ENCODE measurements around the gene TBXAS1. TPM values are rescaled to one million over a fixed set of nuclear protein-coding genes. Genes with fewer than 3 reads are reported as not detected.

Gene TBXAS1
- total RNA-seq, 2 experiments from 2014 or later = 0.86 TPM; not detected in 1

GRCh38 chr7:139917851-139918250 lies 88.8 kb downstream of the TBXAS1 start:
- intact Hi-C loops (cut with micrococcal nuclease; ENCODE audit: unreplicated experiment) = loop anchor here (1.0 to 10.0 kb wide), 4 partner anchors 73 to 757 kb away; partner anchors contain the start of gene ADCK2
- no TSS peak for BruUV-seq (replicated peaks)
- no peak for DNase-seq (ENCODE audit: low spot score)
- H3K4me3 ChIP-seq (ENCODE audit: low read depth, low read length, poor library complexity, severe bottlenecking) = peak overlapping the region; percentile 60
- CTCF ChIA-PET (ENCODE audit: unreplicated experiment) = no interaction called here
- H3K27ac ChIP-seq (ENCODE audit: low read depth, low read length, poor library complexity, severe bottlenecking) = peak overlapping the region; percentile 97
- H3K9me3 ChIP-seq (ENCODE audit: low read length) = no peaks in the 10 kb centered on the region
- POLR2A ChIA-PET = interaction anchor here (0.7 to 4.3 kb wide), 6 partner anchors 14 to 169 kb away, joined by 3 to 22 read pairs (median 3); no protein-coding TSS in a partner anchor
- TF ChIP-seq EZH2phosphoT487 (IDR thresholded peaks at IDR 0.05; ENCODE audit: borderline replicate concordance, low read depth, low read length) = no peak
- TF ChIP-seq CTCF (conservative IDR thresholded peaks at IDR 0.05; ENCODE audit: low read length) = no peak
- no peaks in the 10 kb centered on the region for H4K20me1 ChIP-seq (ENCODE audit: insufficient read depth, low read length)
- H3K4me2 ChIP-seq (ENCODE audit: low read length) = peak overlapping the region; percentile 81
- H3K4me1 ChIP-seq (ENCODE audit: insufficient read depth, low read length, poor library complexity, severe bottlenecking) = peaks cover 74% of the 10 kb centered on the region
- H3K9me2 ChIP-seq (ENCODE audit: insufficient read depth, low read length) = no peaks in the 10 kb centered on the region
- H3K79me2 ChIP-seq (ENCODE audit: insufficient read depth, low read depth, low read length) = no peaks in the 10 kb centered on the region
- H2AFZ ChIP-seq (ENCODE audit: low read length) = no peak overlapping the region
- H3K36me3 ChIP-seq (ENCODE audit: insufficient read depth, low read length) = no peaks in the 10 kb centered on the region

- Histone ChIP-seq H3K4me1 (ENCODE audit: insufficient read depth, low read length, poor library complexity, severe bottlenecking) (peaks cover 68% of the 10 kb centered on the region), H3K4me2 (ENCODE audit: low read length) (peak overlapping the region; percentile 81), H3K36me3 (ENCODE audit: insufficient read depth, low read length) (no peaks in the 10 kb centered on the region), H3K27ac (ENCODE audit: low read depth, low read length, poor library complexity, severe bottlenecking) (peak overlapping the region; percentile 97), H3K79me2 (ENCODE audit: insufficient read depth, low read depth, low read length) (no peaks in the 10 kb centered on the region), H2AFZ (ENCODE audit: low read length) (no peak overlapping the region), H3K4me3 (ENCODE audit: low read depth, low read length, poor library complexity, severe bottlenecking) (no peak overlapping the region), H3K9me2 (ENCODE audit: insufficient read depth, low read length) (no peaks in the 10 kb centered on the region), H3K9me3 (ENCODE audit: low read length) (no peaks in the 10 kb centered on the region), H4K20me1 (ENCODE audit: insufficient read depth, low read length) (no peaks in the 10 kb centered on the region)
- intact Hi-C loops (cut with micrococcal nuclease; ENCODE audit: unreplicated experiment) = loop anchor here (10.0 kb wide), 1 partner anchor 756 kb away; the partner anchor contains the start of gene ADCK2
- no TSS peak for BruUV-seq (replicated peaks)
- DNase-seq (ENCODE audit: low spot score) = no peak
- ChIA-PET CTCF (ENCODE audit: unreplicated experiment) (no interaction called here), POLR2A (interaction anchor here (1.3 to 4.3 kb wide), 2 partner anchors 17 to 121 kb away, joined by 3 to 22 read pairs; no protein-coding TSS in a partner anchor)
- TF ChIP-seq EZH2phosphoT487 (IDR thresholded peaks at IDR 0.05; ENCODE audit: borderline replicate concordance, low read depth, low read length) (no peak), CTCF (conservative IDR thresholded peaks at IDR 0.05; ENCODE audit: low read length) (no peak)
Observed at GRCh38 chr7:139918480-139918879, 89.4 kb downstream of the TBXAS1 start.

GRCh38 chr7:139923090-139923489 lies 94.0 kb downstream of the TBXAS1 start:
- H3K27ac ChIP-seq (ENCODE audit: low read depth, low read length, poor library complexity, severe bottlenecking) = no peak overlapping the region
- no peaks in the 10 kb centered on the region for H3K79me2 ChIP-seq (ENCODE audit: insufficient read depth, low read depth, low read length)
- no peak for DNase-seq (ENCODE audit: low spot score)
- intact Hi-C loops (cut with micrococcal nuclease; ENCODE audit: unreplicated experiment) = no loop called here
- POLR2A ChIA-PET = interaction anchor here (0.9 kb wide), 1 partner anchor 43 kb away, joined by 3 read pairs; no protein-coding TSS in a partner anchor
- no peaks in the 10 kb centered on the region for H3K36me3 ChIP-seq (ENCODE audit: insufficient read depth, low read length)
- peaks cover 25% of the 10 kb centered on the region for H3K4me1 ChIP-seq (ENCODE audit: insufficient read depth, low read length, poor library complexity, severe bottlenecking)
- H3K9me2 ChIP-seq (ENCODE audit: insufficient read depth, low read length) = no peaks in the 10 kb centered on the region
- H3K4me3 ChIP-seq (ENCODE audit: low read depth, low read length, poor library complexity, severe bottlenecking) = no peak overlapping the region
- TF ChIP-seq EZH2phosphoT487 (IDR thresholded peaks at IDR 0.05; ENCODE audit: borderline replicate concordance, low read depth, low read length) (no peak), CTCF (conservative IDR thresholded peaks at IDR 0.05; ENCODE audit: low read length) (no peak)
- no peak overlapping the region for H3K4me2 ChIP-seq (ENCODE audit: low read length)
- H4K20me1 ChIP-seq (ENCODE audit: insufficient read depth, low read length) = no peaks in the 10 kb centered on the region
- CTCF ChIA-PET (ENCODE audit: unreplicated experiment) = interaction anchor here (0.6 kb wide), 1 partner anchor 380 kb away, joined by 3 read pairs; no protein-coding TSS in a partner anchor
- BruUV-seq (replicated peaks) = no TSS peak
- no peak overlapping the region for H2AFZ ChIP-seq (ENCODE audit: low read length)
- no peaks in the 10 kb centered on the region for H3K9me3 ChIP-seq (ENCODE audit: low read length)
